Measurements from ENCODE around the gene TNS3. TPM values are rescaled to one million over a fixed set of nuclear protein-coding genes. Genes with fewer than 3 reads are reported as not detected.
A peak's percentile ranks its signal among the peaks of the same experiment; 100 is the strongest.

TNS3 gene
- total RNA-seq, 1 experiment from 2014 or later: 143 TPM

GRCh38 chr7:47509571-47509970, 72.3 kb downstream of the TNS3 start:
- CTCF ChIA-PET: no interaction called here
- H3K4me1 ChIP-seq (replicated peaks; ENCODE audit: insufficient read depth): peaks cover 35% of the 10 kb centered on the region
- H2AFZ ChIP-seq: no peak overlapping the region
- no peak overlapping the region for H3K27ac ChIP-seq
- POLR2A ChIA-PET (ENCODE audit: unreplicated experiment): no interaction called here
- peaks cover 99% of the 10 kb centered on the region for H3K79me2 ChIP-seq (ENCODE audit: low read depth)
- peaks cover 68% of the 10 kb centered on the region for H3K36me3 ChIP-seq (ENCODE audit: low read depth)
- BruUV-seq (replicated peaks): no TSS peak
- DNase-seq: no peak
- H3F3A ChIP-seq (ENCODE audit: insufficient read depth, low read depth): peaks cover 52% of the 10 kb centered on the region
- no peak overlapping the region for H3K4me3 ChIP-seq
- H4K20me1 ChIP-seq (ENCODE audit: insufficient read depth): peaks cover 91% of the 10 kb centered on the region
- no peaks in the 10 kb centered on the region for H3K9me2 ChIP-seq (ENCODE audit: insufficient read depth)
- intact Hi-C loops (cut with micrococcal nuclease; ENCODE audit: unreplicated experiment): no loop called here
- TF ChIP-seq CTCF (conservative IDR thresholded peaks at IDR 0.05) (no peak), EZH2 (IDR thresholded peaks at IDR 0.05; ENCODE audit: low read depth) (no peak)
- no peaks in the 10 kb centered on the region for H3K9me3 ChIP-seq (ENCODE audit: insufficient read depth, low read depth)
- H3K27me3 ChIP-seq (ENCODE audit: insufficient read depth, low read depth): no peaks in the 10 kb centered on the region
- no peak overlapping the region for H3K4me2 ChIP-seq

DNA sequence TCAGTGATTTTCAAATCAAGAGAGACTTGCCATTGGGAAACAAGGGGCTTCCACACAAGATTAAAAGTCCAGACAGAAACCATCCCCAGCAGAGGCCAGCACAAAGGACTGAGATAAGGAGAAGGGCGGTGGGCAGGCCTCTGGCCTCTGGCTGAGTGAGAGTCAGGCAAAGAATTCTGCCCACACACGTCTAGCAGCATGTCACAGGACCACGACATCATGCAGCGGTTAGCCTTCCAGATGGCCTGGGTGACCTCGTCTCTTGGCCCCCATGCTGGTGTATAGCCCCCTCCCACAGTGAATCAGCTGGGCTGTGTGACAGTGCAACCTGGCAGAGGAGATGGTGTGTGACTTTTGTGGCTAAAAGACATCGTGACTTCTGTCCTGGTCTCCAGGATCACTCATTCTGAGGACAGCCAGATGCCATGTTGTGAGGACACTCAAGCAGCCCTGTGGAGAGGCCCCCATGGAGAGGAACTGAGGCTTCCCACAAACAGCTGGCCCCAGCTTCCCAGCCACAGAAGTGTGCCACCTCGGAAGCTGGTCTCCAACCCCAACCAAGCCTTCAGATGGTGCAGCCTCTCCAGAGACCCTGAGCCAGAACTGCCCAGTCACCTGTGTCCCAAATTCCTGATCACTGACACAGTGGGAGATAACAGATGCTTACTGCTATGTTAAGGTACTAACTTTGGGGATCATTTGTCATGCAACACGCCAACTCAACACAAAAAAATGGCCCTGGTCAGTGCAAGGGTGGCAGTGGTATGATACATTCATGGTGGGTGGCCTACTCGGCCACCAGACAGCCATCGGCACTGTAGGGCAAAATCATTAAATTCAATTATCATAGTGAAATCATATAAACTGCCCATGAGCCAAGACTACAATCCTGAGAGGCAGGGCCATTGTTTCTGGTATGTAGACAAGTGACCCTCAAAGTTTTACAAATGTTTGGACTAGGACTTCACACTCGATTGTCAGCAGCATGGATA, 73.2 kb downstream of the TNS3 start:
- H3K4me2 ChIP-seq: no peak overlapping the region
- peaks cover 27% of the 10 kb centered on the region for H3K4me1 ChIP-seq (replicated peaks; ENCODE audit: insufficient read depth)
- intact Hi-C loops (cut with micrococcal nuclease; ENCODE audit: unreplicated experiment): no loop called here
- peak overlapping the region; percentile 24; the same call in 1 of the 2 replicates for H3K27ac ChIP-seq
- H3F3A ChIP-seq (ENCODE audit: insufficient read depth, low read depth): peaks cover 48% of the 10 kb centered on the region
- CTCF ChIA-PET: no interaction called here
- POLR2A ChIA-PET (ENCODE audit: unreplicated experiment): interaction anchor here (0.6 kb wide), 1 partner anchor 275 kb away, joined by 3 read pairs; no protein-coding TSS in a partner anchor
- H3K27me3 ChIP-seq (ENCODE audit: insufficient read depth, low read depth): no peaks in the 10 kb centered on the region
- no peak overlapping the region for H2AFZ ChIP-seq
- H3K9me3 ChIP-seq (ENCODE audit: insufficient read depth, low read depth): no peaks in the 10 kb centered on the region
- BruUV-seq (replicated peaks): no TSS peak
- peaks cover 91% of the 10 kb centered on the region for H4K20me1 ChIP-seq (ENCODE audit: insufficient read depth)
- H3K4me3 ChIP-seq: no peak overlapping the region
- peaks cover 71% of the 10 kb centered on the region for H3K36me3 ChIP-seq (ENCODE audit: low read depth)
- TF ChIP-seq EZH2 (IDR thresholded peaks at IDR 0.05; ENCODE audit: low read depth) (no peak), CTCF (conservative IDR thresholded peaks at IDR 0.05) (no peak)
- no peaks in the 10 kb centered on the region for H3K9me2 ChIP-seq (ENCODE audit: insufficient read depth)
- H3K79me2 ChIP-seq (ENCODE audit: low read depth): peaks cover 99% of the 10 kb centered on the region
- DNase-seq: no peak

DNA sequence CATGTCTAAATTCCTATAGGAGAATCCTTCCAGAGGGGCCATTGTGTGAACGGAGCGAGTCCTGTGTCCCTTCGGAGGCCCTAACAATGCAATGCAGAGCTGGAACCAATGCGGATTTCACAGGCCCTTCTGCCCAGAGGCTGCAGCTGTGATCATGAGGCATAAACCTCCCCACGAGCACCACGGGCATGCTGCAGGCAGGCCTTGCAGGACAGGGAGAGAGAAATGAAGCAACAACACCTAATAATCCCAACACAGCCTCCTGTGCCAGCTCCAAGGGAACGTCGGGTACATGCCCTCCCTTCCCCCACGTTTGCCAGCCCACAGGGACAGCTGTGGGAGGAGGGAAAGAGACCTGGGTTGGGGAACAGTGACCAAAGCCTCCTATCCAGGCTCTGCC, 74.4 kb downstream of the TNS3 start:
- peaks cover 68% of the 10 kb centered on the region for H3K36me3 ChIP-seq (ENCODE audit: low read depth)
- no peak overlapping the region for H2AFZ ChIP-seq
- H3K9me3 ChIP-seq (ENCODE audit: insufficient read depth, low read depth): no peaks in the 10 kb centered on the region
- no peak overlapping the region for H3K4me3 ChIP-seq
- H3K79me2 ChIP-seq (ENCODE audit: low read depth): peaks cover 100% of the 10 kb centered on the region
- H3K4me2 ChIP-seq: no peak overlapping the region
- no TSS peak for BruUV-seq (replicated peaks)
- H3K27me3 ChIP-seq (ENCODE audit: insufficient read depth, low read depth): no peaks in the 10 kb centered on the region
- no peak for DNase-seq
- POLR2A ChIA-PET (ENCODE audit: unreplicated experiment): interaction anchor here (0.5 to 0.6 kb wide), 2 partner anchors 14 to 277 kb away, joined by 3 read pairs; no protein-coding TSS in a partner anchor
- TF ChIP-seq EZH2 (IDR thresholded peaks at IDR 0.05; ENCODE audit: low read depth) (no peak), CTCF (conservative IDR thresholded peaks at IDR 0.05) (no peak)
- peaks cover 15% of the 10 kb centered on the region for H3K4me1 ChIP-seq (replicated peaks; ENCODE audit: insufficient read depth)
- H3K27ac ChIP-seq: no peak overlapping the region
- H4K20me1 ChIP-seq (ENCODE audit: insufficient read depth): peaks cover 93% of the 10 kb centered on the region
- intact Hi-C loops (cut with micrococcal nuclease; ENCODE audit: unreplicated experiment): no loop called here
- CTCF ChIA-PET: interaction anchor here (0.7 kb wide), 1 partner anchor 27 kb away, joined by 3 read pairs; no protein-coding TSS in a partner anchor
- H3F3A ChIP-seq (ENCODE audit: insufficient read depth, low read depth): peaks cover 42% of the 10 kb centered on the region
- H3K9me2 ChIP-seq (ENCODE audit: insufficient read depth): no peaks in the 10 kb centered on the region
